Osteoblast (primary cell): ENCODE measurements around the gene PALLD. TPM values are rescaled to one million over a fixed set of nuclear protein-coding genes. Genes with fewer than 3 reads are reported as not detected.

Experiments
- DNase-seq: peaks from one replicate; pipeline ENCODE4 v3.0.0; 2011; ENCODE audit warnings: low spot score, mixed read lengths; ENCODE audit not compliant: insufficient read length; ENCODE audit errors: missing footprints
- H2AFZ ChIP-seq: 2 replicates; pipeline ENCODE4 v1.6.0; 2011; ENCODE audit warnings: mild to moderate bottlenecking, low read length
- H3K27ac ChIP-seq: 2 replicates; pipeline ENCODE4 v1.5.1; 2011; ENCODE audit warnings: mild to moderate bottlenecking, low read depth, low read length, moderate library complexity
- H3K27me3 ChIP-seq: 2 replicates; pipeline ENCODE4 v1.6.0; 2012; ENCODE audit warnings: mild to moderate bottlenecking, control low read depth, inconsistent platforms, low read length, moderate library complexity; ENCODE audit not compliant: insufficient read depth
- H3K36me3 ChIP-seq: 2 replicates; pipeline ENCODE4 v1.5.1; 2011; ENCODE audit warnings: mild to moderate bottlenecking, low read length, control low read depth, moderate library complexity; ENCODE audit not compliant: insufficient read depth
- H3K4me1 ChIP-seq: 2 replicates; pipeline ENCODE4 v1.5.1; 2011; ENCODE audit warnings: mild to moderate bottlenecking, low read length, control low read depth, moderate library complexity; ENCODE audit not compliant: insufficient read depth
- H3K4me2 ChIP-seq: 2 replicates; pipeline ENCODE4 v1.6.0; 2011; ENCODE audit warnings: mild to moderate bottlenecking, low read length; ENCODE audit not compliant: insufficient read depth
- H3K4me3 ChIP-seq: fragments of 200-600 bp; sonication (generic); 3 replicates; pipeline ENCODE4 v1.5.1; 2012; ENCODE audit warnings: mild to moderate bottlenecking, low read length, inconsistent platforms; ENCODE audit not compliant: insufficient read depth
- H3K79me2 ChIP-seq: 2 replicates; pipeline ENCODE4 v1.6.0; 2012; ENCODE audit warnings: mild to moderate bottlenecking, low read length, control low read depth, inconsistent platforms; ENCODE audit not compliant: insufficient read depth
- H3K9me3 ChIP-seq: 2 replicates; pipeline ENCODE4 v1.5.1; 2011; ENCODE audit warnings: low read depth, low read length, control low read depth
- H4K20me1 ChIP-seq: 2 replicates; pipeline ENCODE4 v1.6.0; 2012; ENCODE audit warnings: mild to moderate bottlenecking, low read length, control low read depth; ENCODE audit not compliant: insufficient read depth
- total RNA-seq: library from RNA; depleted of rRNA; stranded (reverse); fragments of >200 nt; gene quantifications from 2 replicates; pipeline ENCODE4 v1.2.3, GENCODE V29; 2012
- TF ChIP-seq, protein P1 (sequence below): IDR thresholded peaks from 2 replicates; pipeline ENCODE4 v1.5.1; 2011; ENCODE audit warnings: mild to moderate bottlenecking, low read depth, low read length, moderate library complexity; ENCODE audit errors: extremely low read depth

Gene PALLD
- total RNA-seq, 1 donor = 244 TPM

- H3K9me3 ChIP-seq = no peaks in the 10 kb centered on the region
- TF ChIP-seq, protein P1, sequence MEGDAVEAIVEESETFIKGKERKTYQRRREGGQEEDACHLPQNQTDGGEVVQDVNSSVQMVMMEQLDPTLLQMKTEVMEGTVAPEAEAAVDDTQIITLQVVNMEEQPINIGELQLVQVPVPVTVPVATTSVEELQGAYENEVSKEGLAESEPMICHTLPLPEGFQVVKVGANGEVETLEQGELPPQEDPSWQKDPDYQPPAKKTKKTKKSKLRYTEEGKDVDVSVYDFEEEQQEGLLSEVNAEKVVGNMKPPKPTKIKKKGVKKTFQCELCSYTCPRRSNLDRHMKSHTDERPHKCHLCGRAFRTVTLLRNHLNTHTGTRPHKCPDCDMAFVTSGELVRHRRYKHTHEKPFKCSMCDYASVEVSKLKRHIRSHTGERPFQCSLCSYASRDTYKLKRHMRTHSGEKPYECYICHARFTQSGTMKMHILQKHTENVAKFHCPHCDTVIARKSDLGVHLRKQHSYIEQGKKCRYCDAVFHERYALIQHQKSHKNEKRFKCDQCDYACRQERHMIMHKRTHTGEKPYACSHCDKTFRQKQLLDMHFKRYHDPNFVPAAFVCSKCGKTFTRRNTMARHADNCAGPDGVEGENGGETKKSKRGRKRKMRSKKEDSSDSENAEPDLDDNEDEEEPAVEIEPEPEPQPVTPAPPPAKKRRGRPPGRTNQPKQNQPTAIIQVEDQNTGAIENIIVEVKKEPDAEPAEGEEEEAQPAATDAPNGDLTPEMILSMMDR = no peak
These were observed 6.1 kb upstream of the PALLD start for GRCh38 chr4:168490711-168491110.

GRCh38 chr4:168491563-168491962 is 5.3 kb upstream of the PALLD start:
- Histone ChIP-seq H3K4me2 (no peak overlapping the region), H3K4me3 (no peak overlapping the region), H3K4me1 (peaks cover 17% of the 10 kb centered on the region), H3K9me3 (no peaks in the 10 kb centered on the region), H3K36me3 (no peaks in the 10 kb centered on the region), H3K79me2 (no peaks in the 10 kb centered on the region), H3K27me3 (no peaks in the 10 kb centered on the region), H4K20me1 (no peaks in the 10 kb centered on the region), H3K27ac (no peak overlapping the region), H2AFZ (no peak overlapping the region)
- no peak for DNase-seq
- TF ChIP-seq, protein P1 = no peak

More at GRCh38 chr4:168490711-168491110, 6.1 kb upstream of the PALLD start:
- Histone ChIP-seq H3K36me3 (no peaks in the 10 kb centered on the region), H3K4me2 (no peak overlapping the region), H4K20me1 (no peaks in the 10 kb centered on the region), H2AFZ (no peak overlapping the region), H3K4me3 (no peak overlapping the region), H3K27me3 (no peaks in the 10 kb centered on the region), H3K4me1 (peaks cover 14% of the 10 kb centered on the region), H3K79me2 (no peaks in the 10 kb centered on the region), H3K27ac (no peak overlapping the region)
- DNase-seq = no peak

- Histone ChIP-seq H3K4me2 (peak overlapping the region; percentile 10), H3K4me1 (peaks cover 23% of the 10 kb centered on the region), H4K20me1 (no peaks in the 10 kb centered on the region), H2AFZ (no peak overlapping the region), H3K27me3 (no peaks in the 10 kb centered on the region), H3K4me3 (no peak overlapping the region), H3K79me2 (no peaks in the 10 kb centered on the region), H3K27ac (peak overlapping the region; percentile 8), H3K36me3 (no peaks in the 10 kb centered on the region), H3K9me3 (no peaks in the 10 kb centered on the region)
- TF ChIP-seq, protein P1 = no peak
- peak; percentile 72 for DNase-seq
These were observed 1.4 kb downstream of the PALLD start for GRCh38 chr4:168498251-168498650.

GRCh38 chr4:168499241-168499640 is 2.4 kb downstream of the PALLD start:
- H3K27me3 ChIP-seq = no peaks in the 10 kb centered on the region
- peaks cover 23% of the 10 kb centered on the region for H3K4me1 ChIP-seq
- no peak overlapping the region for H3K4me2 ChIP-seq
- no peaks in the 10 kb centered on the region for H3K9me3 ChIP-seq
- H3K36me3 ChIP-seq = no peaks in the 10 kb centered on the region
- no peaks in the 10 kb centered on the region for H3K79me2 ChIP-seq
- H4K20me1 ChIP-seq = no peaks in the 10 kb centered on the region
- no peak overlapping the region for H2AFZ ChIP-seq
- DNase-seq = no peak
- no peak overlapping the region for H3K4me3 ChIP-seq
- no peak overlapping the region for H3K27ac ChIP-seq
- TF ChIP-seq, protein P1 = no peak
